ENCODE data around the gene BATF3.

BATF3 gene

DNA sequence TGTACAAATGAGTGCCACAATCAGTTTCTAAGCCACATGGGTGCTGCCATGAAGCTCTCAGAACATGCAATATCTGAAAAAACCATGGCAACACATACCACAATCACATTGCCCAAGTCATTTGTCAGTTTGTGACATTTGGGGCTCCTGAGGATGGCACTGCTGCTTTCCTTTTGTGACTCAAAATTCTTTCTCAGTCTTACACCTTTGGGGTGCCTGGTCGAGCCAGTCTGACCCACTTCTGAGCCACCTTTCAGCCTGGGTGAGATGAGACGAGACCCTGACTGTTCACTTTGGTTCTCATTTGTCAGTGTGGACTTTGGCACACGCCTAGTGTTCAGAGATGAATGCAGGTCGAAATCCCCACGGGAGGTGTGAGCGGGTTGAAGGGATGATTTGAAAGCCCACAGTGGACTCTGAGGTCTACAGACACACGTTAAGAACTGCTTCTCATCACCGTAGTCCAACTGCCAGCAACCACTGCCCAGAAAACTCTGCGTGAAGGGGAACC, 8.0 kb downstream of the BATF3 start:
- Histone ChIP-seq H3K36me3 (ENCODE audit: insufficient read depth, low read length) (0 out of 2 replicates have a peak, but pooled peaks cover 2% of the 10 kb centered on the region), H3K79me2 (ENCODE audit: insufficient read depth, low read length) (no peaks in the 10 kb centered on the region), H3K27me3 (ENCODE audit: insufficient read depth, low read length, poor library complexity) (no peaks in the 10 kb centered on the region), H3K9me3 (ENCODE audit: insufficient read depth, low read length, severe bottlenecking) (no peaks in the 10 kb centered on the region), H3K4me2 (ENCODE audit: insufficient read depth, low read length) (no peak overlapping the region), H3K4me3 (ENCODE audit: low read depth in 1 of 2, low read length in 2 of 2) (no peak overlapping the region), H3K9ac (ENCODE audit: low read depth, low read length) (no peak overlapping the region), H4K20me1 (ENCODE audit: insufficient read depth, low read length) (no peaks in the 10 kb centered on the region), H3K4me1 (ENCODE audit: insufficient read depth, low read length) (no peaks in the 10 kb centered on the region), H3K27ac (ENCODE audit: low read length) (no peak overlapping the region), H2AFZ (ENCODE audit: low read depth, low read length) (no peak overlapping the region)
- TF ChIP-seq, protein P1, sequence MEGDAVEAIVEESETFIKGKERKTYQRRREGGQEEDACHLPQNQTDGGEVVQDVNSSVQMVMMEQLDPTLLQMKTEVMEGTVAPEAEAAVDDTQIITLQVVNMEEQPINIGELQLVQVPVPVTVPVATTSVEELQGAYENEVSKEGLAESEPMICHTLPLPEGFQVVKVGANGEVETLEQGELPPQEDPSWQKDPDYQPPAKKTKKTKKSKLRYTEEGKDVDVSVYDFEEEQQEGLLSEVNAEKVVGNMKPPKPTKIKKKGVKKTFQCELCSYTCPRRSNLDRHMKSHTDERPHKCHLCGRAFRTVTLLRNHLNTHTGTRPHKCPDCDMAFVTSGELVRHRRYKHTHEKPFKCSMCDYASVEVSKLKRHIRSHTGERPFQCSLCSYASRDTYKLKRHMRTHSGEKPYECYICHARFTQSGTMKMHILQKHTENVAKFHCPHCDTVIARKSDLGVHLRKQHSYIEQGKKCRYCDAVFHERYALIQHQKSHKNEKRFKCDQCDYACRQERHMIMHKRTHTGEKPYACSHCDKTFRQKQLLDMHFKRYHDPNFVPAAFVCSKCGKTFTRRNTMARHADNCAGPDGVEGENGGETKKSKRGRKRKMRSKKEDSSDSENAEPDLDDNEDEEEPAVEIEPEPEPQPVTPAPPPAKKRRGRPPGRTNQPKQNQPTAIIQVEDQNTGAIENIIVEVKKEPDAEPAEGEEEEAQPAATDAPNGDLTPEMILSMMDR (IDR thresholded peaks at IDR 0.05; ENCODE audit: borderline replicate concordance, extremely low read depth, low read length, poor library complexity, severe bottlenecking): no peak
- TF ChIP-seq EZH2 (IDR thresholded peaks at IDR 0.05; ENCODE audit: borderline replicate concordance, low read depth, low read length, severe bottlenecking): no peak
- DNase-seq: no peak
- ATAC-seq (ENCODE audit: insufficient read depth, low read depth): no peak

DNA sequence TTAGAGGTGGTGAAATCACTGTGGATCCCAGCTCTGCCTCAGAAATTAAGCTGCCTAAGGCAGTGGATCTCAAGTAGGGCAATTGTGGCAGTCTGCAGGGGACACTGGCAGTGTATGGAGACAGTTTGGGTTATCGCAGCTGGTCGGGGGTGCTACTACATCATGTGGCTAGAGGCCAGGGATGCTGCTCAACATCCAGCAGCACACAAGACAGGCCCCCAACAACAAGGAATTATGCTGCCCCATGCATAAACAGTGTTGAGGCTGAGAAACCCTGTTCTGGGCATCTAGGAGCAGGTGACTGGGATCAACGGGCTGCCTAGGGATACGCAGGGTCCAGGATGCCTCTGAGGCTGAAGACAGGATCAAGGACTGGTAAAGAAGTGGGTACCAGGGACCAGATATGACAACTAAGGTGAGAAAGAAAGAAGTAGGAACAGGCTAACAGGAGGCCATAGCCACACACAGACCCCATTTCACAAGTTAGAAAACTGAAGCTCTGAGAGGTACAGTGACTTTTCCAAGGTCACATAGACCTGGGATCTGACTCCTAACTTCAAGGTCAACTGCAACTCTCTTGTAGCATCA, 8.7 kb downstream of the BATF3 start:
- Histone ChIP-seq H2AFZ (ENCODE audit: low read depth, low read length) (no peak overlapping the region), H3K4me3 (ENCODE audit: low read depth in 1 of 2, low read length in 2 of 2) (no peak overlapping the region), H4K20me1 (ENCODE audit: insufficient read depth, low read length) (no peaks in the 10 kb centered on the region), H3K27me3 (ENCODE audit: insufficient read depth, low read length, poor library complexity) (no peaks in the 10 kb centered on the region), H3K4me2 (ENCODE audit: insufficient read depth, low read length) (no peak overlapping the region), H3K9me3 (ENCODE audit: insufficient read depth, low read length, severe bottlenecking) (no peaks in the 10 kb centered on the region), H3K27ac (ENCODE audit: low read length) (no peak overlapping the region), H3K9ac (ENCODE audit: low read depth, low read length) (no peak overlapping the region), H3K36me3 (ENCODE audit: insufficient read depth, low read length) (no peaks in the 10 kb centered on the region), H3K79me2 (ENCODE audit: insufficient read depth, low read length) (no peaks in the 10 kb centered on the region), H3K4me1 (ENCODE audit: insufficient read depth, low read length) (no peaks in the 10 kb centered on the region)
- DNase-seq (no peak), ATAC-seq (ENCODE audit: insufficient read depth, low read depth) (no peak)
- no peak for TF ChIP-seq EZH2 (IDR thresholded peaks at IDR 0.05; ENCODE audit: borderline replicate concordance, low read depth, low read length, severe bottlenecking)
- TF ChIP-seq, protein P1 (IDR thresholded peaks at IDR 0.05; ENCODE audit: borderline replicate concordance, extremely low read depth, low read length, poor library complexity, severe bottlenecking): no peak

DNA sequence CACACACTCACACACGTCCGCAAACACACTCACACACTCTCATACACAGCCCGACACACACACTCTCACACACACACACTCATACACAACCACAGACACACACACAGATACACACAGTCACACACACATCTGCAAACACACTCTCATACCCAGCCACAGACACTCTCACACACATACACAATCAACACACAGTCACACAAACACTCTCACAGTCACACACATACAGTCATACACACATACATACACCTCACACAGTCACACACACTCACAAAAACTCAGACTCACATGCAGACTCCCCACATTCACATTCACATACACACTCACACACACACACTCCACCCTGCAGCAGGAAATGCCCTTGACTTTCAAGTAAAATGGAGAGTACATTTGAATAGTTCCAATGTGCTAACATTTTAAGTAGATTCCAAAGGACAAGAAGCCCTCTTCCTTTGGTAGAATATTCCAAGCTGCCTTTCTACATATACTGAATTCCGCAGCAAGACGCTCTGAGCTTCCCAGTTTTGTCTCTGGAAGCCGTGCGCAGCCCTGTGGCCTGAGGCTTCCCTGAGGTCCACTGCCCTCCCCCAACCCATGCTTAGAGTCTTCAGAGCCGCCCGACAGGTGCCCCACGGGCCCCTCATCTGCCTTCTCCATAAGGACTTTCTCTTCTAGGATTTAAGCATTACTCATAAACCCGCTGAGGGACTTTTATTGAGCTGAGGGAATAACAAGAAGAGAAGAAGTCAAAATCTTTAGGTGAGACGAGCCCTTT, 9.7 kb downstream of the BATF3 start:
- no peak for TF ChIP-seq EZH2 (IDR thresholded peaks at IDR 0.05; ENCODE audit: borderline replicate concordance, low read depth, low read length, severe bottlenecking)
- TF ChIP-seq, protein P1 (IDR thresholded peaks at IDR 0.05; ENCODE audit: borderline replicate concordance, extremely low read depth, low read length, poor library complexity, severe bottlenecking): no peak
- no peak for DNase-seq
- Histone ChIP-seq H3K79me2 (ENCODE audit: insufficient read depth, low read length) (no peaks in the 10 kb centered on the region), H3K27me3 (ENCODE audit: insufficient read depth, low read length, poor library complexity) (no peaks in the 10 kb centered on the region), H2AFZ (ENCODE audit: low read depth, low read length) (no peak overlapping the region), H3K4me3 (ENCODE audit: low read depth in 1 of 2, low read length in 2 of 2) (no peak overlapping the region), H3K27ac (ENCODE audit: low read length) (no peak overlapping the region), H3K9ac (ENCODE audit: low read depth, low read length) (no peak overlapping the region), H3K36me3 (ENCODE audit: insufficient read depth, low read length) (no peaks in the 10 kb centered on the region), H4K20me1 (ENCODE audit: insufficient read depth, low read length) (no peaks in the 10 kb centered on the region), H3K4me1 (ENCODE audit: insufficient read depth, low read length) (no peaks in the 10 kb centered on the region), H3K9me3 (ENCODE audit: insufficient read depth, low read length, severe bottlenecking) (no peaks in the 10 kb centered on the region), H3K4me2 (ENCODE audit: insufficient read depth, low read length) (no peak overlapping the region)
- ATAC-seq (ENCODE audit: insufficient read depth, low read depth): no peak

Measured in DND-41 (cell line).